Measurements from ENCODE around the gene CLIP4. TPM values are rescaled to one million over a fixed set of nuclear protein-coding genes. Genes with fewer than 3 reads are reported as not detected.

CLIP4 gene
- total and polyA plus RNA-seq, 2 of the 13 experiments (the other 11 are each of a cell fraction or from before 2014, with no cell fraction given): 0.46 to 0.49 TPM

DNA sequence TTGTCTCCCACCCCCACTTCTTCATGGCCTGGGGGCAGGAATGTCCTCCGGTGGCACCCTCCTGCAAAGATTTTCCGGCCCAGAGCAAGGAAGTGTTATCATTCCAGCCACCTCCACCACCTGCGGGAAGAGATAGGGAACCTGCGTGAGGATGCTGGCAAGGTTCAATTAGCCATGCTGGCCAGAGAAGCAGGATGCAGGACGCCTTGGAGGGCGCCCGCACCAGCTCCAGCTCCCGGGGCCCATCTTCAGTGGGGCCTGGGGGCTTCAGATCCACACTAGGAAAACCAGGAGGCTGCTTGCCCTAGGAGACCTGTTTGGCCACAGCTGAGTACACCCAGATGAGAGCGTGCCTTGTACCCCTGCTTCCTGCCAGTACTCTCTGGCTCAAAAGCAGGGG, 113.7 kb downstream of the CLIP4 start (continued):
- TF ChIP-seq JUND (CRISPR knock-in tag; IDR thresholded peaks at IDR 0.05): no peak
- no peak for TF ChIP-seq RFX1 (IDR thresholded peaks at IDR 0.05)

DNA sequence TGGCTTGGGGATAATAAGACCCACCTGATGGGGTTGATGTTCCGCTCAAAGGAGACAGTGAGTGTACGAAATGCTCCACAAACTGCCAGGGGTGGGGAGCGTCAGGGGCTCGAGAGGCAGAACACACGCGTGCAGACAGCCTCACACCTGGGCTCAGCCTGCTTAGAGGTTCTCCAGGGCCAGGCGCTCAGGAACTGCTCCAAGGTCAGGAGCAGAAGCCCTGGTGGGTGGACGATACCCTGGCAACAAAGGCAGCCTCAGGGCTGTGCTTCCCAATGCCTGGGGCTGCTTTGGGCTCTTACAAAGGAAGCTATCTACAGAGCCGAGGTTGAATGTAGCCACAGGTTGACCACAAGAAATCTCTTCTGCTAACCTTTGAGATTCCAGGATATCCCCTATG, 114.4 kb downstream of the CLIP4 start:
- ChIA-PET CTCF (ENCODE audit: low intra/inter-chr PET ratio, low total read pairs) (no interaction called here), POLR2A (no interaction called here)
- H4K20me1 ChIP-seq (ENCODE audit: insufficient read depth, low read length): no peaks in the 10 kb centered on the region
- FAIRE-seq (no peak), DNase-seq (ENCODE audit: low spot score) (no peak), ATAC-seq (no peak)
- no peak overlapping the region for H3K4me2 ChIP-seq (ENCODE audit: low read depth, low read length)
- in situ Hi-C loops (cut with HindIII; ENCODE audit: extremely low pct_ligation_motif_present, low pct_unique_long_range_greater_than_20kb) (no loop called here), intact Hi-C loops (cut with micrococcal nuclease; ENCODE audit: unreplicated experiment) (no loop called here)
- no peak overlapping the region for H3K4me3 ChIP-seq (replicated peaks in 1 of 3; ENCODE audit: insufficient read depth in 1 of 3, low read depth in 2 of 3, low read length in 3 of 3)
- 4% methylated on average over 6 of the region's 9 CpGs for WGBS (ENCODE audit: low lambda C conversion rate)
- no peaks in the 10 kb centered on the region for H3K9me3 ChIP-seq (ENCODE audit: low read length)
- H3K9ac ChIP-seq (ENCODE audit: insufficient read depth, low read depth, low read length): no peak overlapping the region
- H3K36me3 ChIP-seq (replicated peaks in 1 of 2; ENCODE audit: control insufficient read depth in 1 of 2, insufficient read depth in 2 of 2, low read length in 2 of 2): no peaks in the 10 kb centered on the region
- TF ChIP-seq ZBTB20 (CRISPR knock-in tag; IDR thresholded peaks at IDR 0.05; ENCODE audit: borderline replicate concordance, low read depth): no peak
- no peak overlapping the region for H2AFZ ChIP-seq (ENCODE audit: low read length)
- H3K4me1 ChIP-seq (ENCODE audit: insufficient read depth, low read length): no peaks in the 10 kb centered on the region
- H3K27me3 ChIP-seq (ENCODE audit: control insufficient read depth in 1 of 2, insufficient read depth in 2 of 2, low read length in 2 of 2): peaks cover 15 to 87% of the 10 kb centered on the region in 2 experiments; a peak in 4 of 5 replicates
- no peak overlapping the region for H3K27ac ChIP-seq (ENCODE audit: extremely low read length, insufficient read depth, low read length)
- H3K79me2 ChIP-seq (ENCODE audit: insufficient read depth, low read length): no peaks in the 10 kb centered on the region
- no TSS peak for BruUV-seq (replicated peaks)

DNA sequence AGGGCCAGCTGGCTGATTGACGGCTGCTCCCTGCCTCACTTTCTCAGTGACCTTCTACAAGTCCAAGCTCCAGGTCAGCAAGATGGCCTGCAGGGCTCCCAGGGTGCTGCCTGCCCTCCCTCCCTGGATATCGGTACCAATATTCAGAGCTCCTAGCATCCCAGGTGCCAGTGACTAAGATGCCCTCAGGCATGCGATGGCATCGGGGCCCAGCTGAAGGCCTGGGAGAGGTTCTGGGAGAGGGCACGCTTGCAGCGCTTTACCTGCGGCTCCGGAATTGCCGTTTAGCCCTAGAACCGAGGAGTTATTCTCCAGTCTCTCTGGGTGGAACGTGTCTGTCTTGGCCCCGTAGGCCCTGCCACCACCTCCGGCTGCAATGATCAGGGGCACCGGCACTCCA, 116.8 kb downstream of the CLIP4 start:
- Histone ChIP-seq H3K9me3 (ENCODE audit: low read length) (no peaks in the 10 kb centered on the region), H3K4me3 (replicated peaks in 1 of 3; ENCODE audit: insufficient read depth in 1 of 3, low read depth in 2 of 3, low read length in 3 of 3) (no peak overlapping the region), H3K79me2 (ENCODE audit: insufficient read depth, low read length) (no peaks in the 10 kb centered on the region), H4K20me1 (ENCODE audit: insufficient read depth, low read length) (no peaks in the 10 kb centered on the region), H3K36me3 (replicated peaks in 1 of 2; ENCODE audit: control insufficient read depth in 1 of 2, insufficient read depth in 2 of 2, low read length in 2 of 2) (no peaks in the 10 kb centered on the region), H3K27me3 (ENCODE audit: control insufficient read depth in 1 of 2, insufficient read depth in 2 of 2, low read length in 2 of 2) (peaks cover 11 to 81% of the 10 kb centered on the region in 2 experiments; a peak in 4 of 5 replicates), H3K4me2 (ENCODE audit: low read depth, low read length) (no peak overlapping the region), H2AFZ (ENCODE audit: low read length) (no peak overlapping the region), H3K4me1 (ENCODE audit: insufficient read depth, low read length) (no peaks in the 10 kb centered on the region), H3K27ac (ENCODE audit: extremely low read length, insufficient read depth, low read length) (no peak overlapping the region), H3K9ac (ENCODE audit: insufficient read depth, low read depth, low read length) (no peak overlapping the region)
- CTCF ChIA-PET (ENCODE audit: low intra/inter-chr PET ratio, low total read pairs): no interaction called here
- 29% methylated on average over 9 of the region's 14 CpGs for WGBS (ENCODE audit: low lambda C conversion rate)
- ATAC-seq (no peak), FAIRE-seq (no peak), DNase-seq (ENCODE audit: low spot score) (no peak)
- no TSS peak for BruUV-seq (replicated peaks)
- no peak for TF ChIP-seq ZNF558 (CRISPR knock-in tag; IDR thresholded peaks at IDR 0.05; ENCODE audit: borderline replicate concordance)
- TF ChIP-seq ZNF781 (CRISPR knock-in tag; IDR thresholded peaks at IDR 0.05; ENCODE audit: borderline replicate concordance, not compliant biosample characterization): no peak
- TF ChIP-seq, protein P1, sequence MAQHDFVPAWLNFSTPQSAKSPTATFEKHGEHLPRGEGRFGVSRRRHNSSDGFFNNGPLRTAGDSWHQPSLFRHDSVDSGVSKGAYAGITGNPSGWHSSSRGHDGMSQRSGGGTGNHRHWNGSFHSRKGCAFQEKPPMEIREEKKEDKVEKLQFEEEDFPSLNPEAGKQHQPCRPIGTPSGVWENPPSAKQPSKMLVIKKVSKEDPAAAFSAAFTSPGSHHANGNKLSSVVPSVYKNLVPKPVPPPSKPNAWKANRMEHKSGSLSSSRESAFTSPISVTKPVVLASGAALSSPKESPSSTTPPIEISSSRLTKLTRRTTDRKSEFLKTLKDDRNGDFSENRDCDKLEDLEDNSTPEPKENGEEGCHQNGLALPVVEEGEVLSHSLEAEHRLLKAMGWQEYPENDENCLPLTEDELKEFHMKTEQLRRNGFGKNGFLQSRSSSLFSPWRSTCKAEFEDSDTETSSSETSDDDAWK (CRISPR knock-in tag; IDR thresholded peaks at IDR 0.05): no peak
- TF ChIP-seq LCORL (IDR thresholded peaks at IDR 0.05): no peak
- no peak for TF ChIP-seq LCORL (CRISPR knock-in tag; IDR thresholded peaks at IDR 0.05)
- TF ChIP-seq ZNF850 (CRISPR knock-in tag; conservative IDR thresholded peaks at IDR 0.05): no peak
- no peak for TF ChIP-seq MAF1 (CRISPR knock-in tag; IDR thresholded peaks at IDR 0.05; ENCODE audit: borderline replicate concordance)
- no peak for TF ChIP-seq ZNF563 (CRISPR knock-in tag; IDR thresholded peaks at IDR 0.05)
- TF ChIP-seq, protein P2, sequence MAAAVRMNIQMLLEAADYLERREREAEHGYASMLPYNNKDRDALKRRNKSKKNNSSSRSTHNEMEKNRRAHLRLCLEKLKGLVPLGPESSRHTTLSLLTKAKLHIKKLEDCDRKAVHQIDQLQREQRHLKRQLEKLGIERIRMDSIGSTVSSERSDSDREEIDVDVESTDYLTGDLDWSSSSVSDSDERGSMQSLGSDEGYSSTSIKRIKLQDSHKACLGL (CRISPR knock-in tag; IDR thresholded peaks at IDR 0.05): no peak
- TF ChIP-seq JUND (CRISPR knock-in tag; IDR thresholded peaks at IDR 0.05): no peak
- TF ChIP-seq SNRNP70 (IDR thresholded peaks at IDR 0.05; ENCODE audit: low read depth, low read length): no peak
- no peak for TF ChIP-seq ZNF101 (CRISPR knock-in tag; IDR thresholded peaks at IDR 0.05; ENCODE audit: borderline replicate concordance, low read depth)
- TF ChIP-seq ZNF562 (CRISPR knock-in tag; IDR thresholded peaks at IDR 0.05; ENCODE audit: borderline replicate concordance): no peak
- TF ChIP-seq IKZF1 (IDR thresholded peaks at IDR 0.05): no peak
- TF ChIP-seq SRSF9 (IDR thresholded peaks at IDR 0.05; ENCODE audit: borderline replicate concordance, insufficient read depth, low read depth, low read length, poor library complexity, severe bottlenecking): no peak
- POLR2A ChIA-PET: no interaction called here
- intact Hi-C loops (cut with micrococcal nuclease; ENCODE audit: unreplicated experiment) (no loop called here), in situ Hi-C loops (cut with HindIII; ENCODE audit: extremely low pct_ligation_motif_present, low pct_unique_long_range_greater_than_20kb) (no loop called here)
